HG03521 (cell line): Measurements from ENCODE around the gene UNC5B.

Source experiments
- ATAC-seq: cut with Tn5 transposase; IDR thresholded peaks from one replicate; pipeline ENCODE4 v1.9.1; 2021; ENCODE audit warnings: mild to moderate bottlenecking, moderate library complexity; ENCODE audit not compliant: unreplicated experiment

UNC5B gene

DNA sequence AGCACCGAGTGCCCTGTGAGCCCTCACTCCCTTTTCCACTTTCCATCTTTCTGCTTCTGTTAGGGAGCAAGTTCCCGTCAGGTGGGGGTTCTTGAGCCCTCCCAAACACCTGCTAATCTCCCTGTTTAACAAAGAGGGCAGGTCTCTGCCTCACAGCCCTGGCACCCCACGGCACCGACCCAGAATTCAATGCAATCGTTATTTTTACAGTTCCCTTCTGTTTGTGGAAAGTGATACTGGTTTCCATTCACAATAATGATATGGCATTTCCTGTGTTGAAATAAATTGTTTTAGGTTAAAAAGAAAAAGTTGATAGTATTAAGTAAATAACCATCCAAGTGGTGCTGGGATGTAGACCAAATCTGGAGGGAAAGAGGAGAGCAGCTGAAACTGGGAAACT is 67.8 kb downstream of the UNC5B start:
- ATAC-seq = no peak

DNA sequence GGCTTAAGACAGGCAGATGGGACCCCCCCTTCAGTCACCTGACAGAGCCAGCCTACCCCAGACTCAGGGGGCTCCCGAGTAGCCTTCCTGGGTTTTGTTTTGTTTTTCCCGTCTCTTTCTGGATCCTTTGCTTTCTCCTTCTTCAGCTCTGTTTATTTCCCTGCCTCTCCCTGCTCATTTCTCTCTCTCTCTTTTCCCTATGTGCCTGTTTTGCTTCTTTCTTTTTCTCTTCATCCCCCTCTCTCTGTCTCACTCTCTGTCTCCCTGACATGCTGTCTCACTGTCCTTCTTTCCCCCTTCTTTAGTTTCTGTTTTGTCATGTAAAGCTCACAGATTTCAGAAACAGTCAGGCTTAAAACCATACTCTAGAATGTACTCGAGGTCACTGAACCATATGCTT is 68.5 kb downstream of the UNC5B start:
- no peak for ATAC-seq

DNA sequence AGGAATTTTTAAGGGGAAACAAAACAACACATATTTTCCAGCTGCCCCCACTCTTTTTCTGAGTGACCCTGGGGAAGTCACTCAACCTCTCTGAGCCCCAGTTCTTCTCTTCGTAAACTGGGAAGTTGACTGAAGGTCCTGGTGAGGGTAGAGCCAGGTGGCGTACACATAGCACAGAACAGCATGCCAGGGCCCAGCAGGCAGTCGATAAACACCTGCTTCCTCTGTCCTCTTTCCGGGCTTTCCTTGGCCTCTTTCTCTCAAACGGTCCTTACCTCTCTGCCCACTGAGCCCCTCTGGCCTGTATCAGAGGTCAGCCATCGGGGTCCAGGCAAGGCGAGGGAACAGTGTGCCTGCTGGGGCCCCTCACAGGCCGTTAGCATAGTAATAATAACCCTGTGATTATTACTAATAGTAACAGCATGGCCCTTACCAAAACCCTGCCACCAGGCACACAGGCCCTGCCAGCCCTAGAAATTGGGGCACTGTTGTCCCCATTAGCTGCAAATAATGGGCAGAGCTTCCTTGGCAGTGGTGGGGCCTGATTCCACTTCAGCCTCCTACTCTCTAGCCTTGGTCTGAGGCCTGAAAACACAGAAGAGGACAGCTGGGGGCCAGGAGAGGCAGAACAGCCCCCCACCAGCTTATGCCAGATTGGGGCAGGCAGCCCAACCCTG is 69.4 kb downstream of the UNC5B start:
- no peak for ATAC-seq

GRCh38 chr10:71282323-71282680 is 69.9 kb downstream of the UNC5B start:
- no peak for ATAC-seq

GRCh38 chr10:71283410-71283809 is 71.0 kb downstream of the UNC5B start:
- ATAC-seq = no peak

- ATAC-seq = no peak
Observed at GRCh38 chr10:71283876-71284275, 71.5 kb downstream of the UNC5B start.

GRCh38 chr10:71284544-71285179 is 72.3 kb downstream of the UNC5B start:
- ATAC-seq = no peak

GRCh38 chr10:71285180-71285545 is 72.8 kb downstream of the UNC5B start:
- no peak for ATAC-seq

GRCh38 chr10:71285986-71286385 is 73.6 kb downstream of the UNC5B start:
- no peak for ATAC-seq

GRCh38 chr10:71286521-71287294 is 74.3 kb downstream of the UNC5B start:
- ATAC-seq = no peak

- ATAC-seq = no peak
Observed at GRCh38 chr10:71287456-71287855, 75.1 kb downstream of the UNC5B start.

DNA sequence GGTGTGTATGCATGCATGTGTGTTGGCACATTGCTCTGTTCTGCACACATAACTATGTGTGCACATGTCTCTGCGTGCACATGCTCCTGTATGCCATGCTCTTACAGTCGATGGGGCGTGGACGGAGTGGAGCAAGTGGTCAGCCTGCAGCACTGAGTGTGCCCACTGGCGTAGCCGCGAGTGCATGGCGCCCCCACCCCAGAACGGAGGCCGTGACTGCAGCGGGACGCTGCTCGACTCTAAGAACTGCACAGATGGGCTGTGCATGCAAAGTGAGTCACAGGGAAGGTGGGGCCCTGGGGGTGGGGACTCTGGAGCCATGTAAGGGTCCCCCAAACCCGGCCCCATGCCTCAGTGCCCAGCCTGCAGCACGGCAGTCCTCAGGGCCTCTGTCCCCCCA is 76.1 kb downstream of the UNC5B start:
- no peak for ATAC-seq

DNA sequence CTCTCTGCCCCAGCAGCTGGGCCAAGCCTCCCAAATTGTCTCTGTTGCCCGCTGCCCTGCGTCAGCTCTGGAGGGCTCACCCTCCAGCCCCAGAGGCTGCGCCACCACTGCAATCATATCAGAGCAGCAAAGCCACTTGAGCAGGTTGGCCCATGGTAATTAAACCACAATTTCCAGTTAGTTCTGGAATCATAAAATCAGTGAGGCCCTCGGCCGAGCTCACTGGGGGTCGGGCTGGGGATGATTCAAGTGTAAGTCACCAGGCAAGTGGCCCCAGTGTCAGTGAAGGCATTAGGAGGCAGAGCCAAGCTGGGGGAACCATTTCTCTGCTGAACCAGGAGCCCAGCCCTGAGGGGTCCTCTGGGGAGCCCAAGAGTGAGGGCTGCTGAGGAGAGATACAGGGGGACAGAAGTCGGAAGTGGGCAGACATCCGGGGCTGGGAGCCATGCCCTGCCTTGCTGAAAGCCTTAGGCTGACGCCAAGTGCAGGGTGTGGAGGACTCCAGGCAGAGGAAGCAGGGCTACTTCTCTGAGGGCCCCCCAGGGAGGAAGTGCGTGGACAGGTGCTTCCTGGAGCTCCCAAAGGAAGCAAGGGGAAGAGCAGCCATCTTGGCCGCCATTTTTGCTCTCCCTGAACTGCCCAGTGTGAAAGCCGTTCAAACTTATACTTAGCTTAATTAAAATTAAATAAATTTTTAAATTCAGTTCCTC is 77.2 kb downstream of the UNC5B start:
- ATAC-seq = no peak

DNA sequence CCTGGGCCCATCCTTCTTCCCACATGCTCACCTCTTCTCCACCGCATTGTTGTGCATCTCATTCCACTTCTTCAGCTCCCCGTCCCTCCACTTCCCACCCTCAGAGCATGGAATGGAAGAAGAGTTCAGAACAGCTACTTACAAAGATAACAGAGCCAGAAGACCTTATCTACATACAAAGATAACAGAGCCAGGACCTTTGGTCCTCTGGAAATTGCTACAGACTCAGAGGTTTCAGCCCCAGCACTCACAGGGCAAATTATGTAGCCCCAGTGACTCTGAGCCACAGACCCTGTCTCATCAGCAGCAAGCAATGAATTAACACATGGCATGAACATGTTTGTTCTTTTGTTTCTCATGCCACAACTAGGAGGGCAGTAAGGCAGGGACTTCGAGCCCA is 78.0 kb downstream of the UNC5B start:
- ATAC-seq = no peak

- no peak for ATAC-seq
Observed at GRCh38 chr10:71290806-71291527, 78.6 kb downstream of the UNC5B start.

- ATAC-seq = no peak
Observed at GRCh38 chr10:71291528-71291900, 79.1 kb downstream of the UNC5B start.

DNA sequence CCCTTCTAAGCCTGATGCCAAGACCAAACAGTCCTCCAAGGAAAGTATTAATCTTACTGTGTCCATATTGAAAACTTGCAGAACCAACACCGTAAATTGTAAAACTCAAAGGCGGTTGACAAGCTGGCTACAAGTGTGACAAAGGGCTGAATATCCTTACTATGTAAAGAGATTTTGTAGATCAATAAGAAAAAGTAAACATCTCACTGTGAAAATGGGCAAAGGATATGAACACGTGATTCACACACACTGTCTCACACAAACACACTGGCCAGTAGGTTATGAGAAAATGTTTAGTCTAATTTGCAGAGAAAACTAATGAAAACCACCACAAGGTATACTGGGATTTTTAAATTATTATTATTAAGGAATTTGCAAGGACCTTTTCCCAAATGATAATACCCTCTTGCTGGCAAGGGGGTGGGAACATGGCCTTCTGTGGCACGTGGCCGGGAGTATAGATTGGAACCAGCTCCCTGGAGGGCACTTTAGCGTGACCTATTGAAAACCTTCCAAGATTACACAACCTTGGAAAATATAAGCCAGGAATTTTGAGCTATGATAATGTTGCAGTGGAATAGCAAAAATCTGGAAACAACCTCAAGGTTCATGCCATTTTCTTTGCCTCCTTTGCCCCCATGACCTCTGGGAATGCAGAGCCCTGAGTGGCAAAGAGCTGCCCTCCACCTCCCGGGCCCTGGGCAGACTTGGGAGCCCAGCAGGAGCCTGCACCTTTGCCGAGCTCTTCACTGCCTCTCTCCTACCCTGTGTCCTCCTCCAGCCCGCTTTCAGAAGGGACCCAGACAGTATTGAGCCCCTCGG is 80.5 kb downstream of the UNC5B start:
- ATAC-seq = no peak

DNA sequence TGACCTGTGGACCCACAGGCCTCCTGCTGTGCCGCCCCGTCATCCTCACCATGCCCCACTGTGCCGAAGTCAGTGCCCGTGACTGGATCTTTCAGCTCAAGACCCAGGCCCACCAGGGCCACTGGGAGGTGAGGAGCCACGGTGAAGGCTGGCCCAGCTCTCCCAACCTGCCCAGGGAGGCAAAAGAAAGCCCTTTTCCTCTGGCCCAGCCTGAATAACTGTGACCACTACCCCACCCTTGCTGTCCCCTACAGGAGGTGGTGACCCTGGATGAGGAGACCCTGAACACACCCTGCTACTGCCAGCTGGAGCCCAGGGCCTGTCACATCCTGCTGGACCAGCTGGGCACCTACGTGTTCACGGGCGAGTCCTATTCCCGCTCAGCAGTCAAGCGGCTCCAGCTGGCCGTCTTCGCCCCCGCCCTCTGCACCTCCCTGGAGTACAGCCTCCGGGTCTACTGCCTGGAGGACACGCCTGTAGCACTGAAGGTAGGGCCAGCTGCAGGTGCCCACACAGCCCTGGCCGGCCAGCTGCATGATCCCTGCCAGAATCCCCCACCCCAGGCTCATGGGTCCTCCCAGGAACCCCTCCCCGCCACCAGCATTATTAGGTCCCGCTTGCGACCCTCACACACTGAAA is 81.2 kb downstream of the UNC5B start:
- ATAC-seq = no peak

DNA sequence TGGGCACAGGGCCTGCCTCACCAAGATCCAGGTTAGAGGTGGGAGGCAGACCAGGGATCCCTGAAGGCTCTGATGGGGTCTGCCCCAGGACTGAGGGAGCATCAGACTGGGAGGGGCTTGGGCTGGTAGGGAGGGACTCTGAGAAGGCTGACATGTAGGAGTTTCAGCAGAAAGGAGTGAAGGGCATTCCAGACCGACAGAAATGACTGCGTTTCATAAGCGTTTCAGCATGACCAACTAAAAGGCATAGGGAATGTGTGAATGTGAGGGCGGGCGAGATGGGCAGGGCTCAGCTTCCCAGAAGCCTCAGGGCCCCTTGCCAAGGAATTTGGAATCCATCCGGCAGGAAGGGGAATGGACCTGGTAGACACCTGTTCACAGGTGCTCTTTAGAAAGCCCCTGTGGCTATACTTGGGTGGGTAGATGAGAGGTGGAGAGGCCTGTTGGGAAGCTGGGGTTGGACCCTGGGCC is 81.8 kb downstream of the UNC5B start:
- ATAC-seq = no peak

GRCh38 chr10:71294856-71295255 is 82.5 kb downstream of the UNC5B start:
- ATAC-seq = no peak
